Memory B cell (primary cell): ENCODE measurements around the gene SNX33.
"Not testable (repeated sequence)": the region's sequence is repeated elsewhere in the genome, so short reads cannot be mapped to it uniquely, and the experiment has no call there.

ENCODE experiments used
- ATAC-seq: fragments of 150-1000 bp; cut with Tn5 transposase; 2 replicates; pipeline ENCODE4 v1.10.0; 2021; ENCODE audit warnings: low read depth, mild to moderate bottlenecking, moderate library complexity
- DNase-seq, 2 donors: peaks; one replicate each; pipeline ENCODE4 v3.0.0; 2022; ENCODE audit warnings: low spot score in 2 of 2
- H3K27ac Mint-ChIP-seq: one replicate; pipeline ENCODE4 v1.8.0; 2022; ENCODE audit warnings: mild to moderate bottlenecking, moderate library complexity, mixed read lengths
- H3K27me3 Mint-ChIP-seq: one replicate; pipeline ENCODE4 v1.8.0; 2022; ENCODE audit warnings: mixed read lengths
- H3K36me3 Mint-ChIP-seq: one replicate; pipeline ENCODE4 v1.8.0; 2022; ENCODE audit warnings: mild to moderate bottlenecking, mixed read lengths
- H3K4me1 Mint-ChIP-seq: one replicate; pipeline ENCODE4 v1.8.0; 2022; ENCODE audit warnings: mixed read lengths
- H3K4me3 Mint-ChIP-seq: one replicate; pipeline ENCODE4 v1.8.0; 2022; ENCODE audit warnings: mild to moderate bottlenecking, moderate library complexity, mixed read lengths
- H3K9me3 Mint-ChIP-seq: one replicate; pipeline ENCODE4 v1.8.0; 2022; ENCODE audit warnings: mixed read lengths

SNX33 gene

GRCh38 chr15:75693501-75694240, 46.0 kb downstream of the SNX33 start:
- Mint-ChIP-seq H3K27ac (no peak overlapping the region), H3K4me1 (peaks cover 24% of the 10 kb centered on the region), H3K27me3 (peaks cover 7% of the 10 kb centered on the region), H3K4me3 (no peak overlapping the region), H3K9me3 (no peaks in the 10 kb centered on the region), H3K36me3 (no peaks in the 10 kb centered on the region)
- ATAC-seq (no peak), DNase-seq (no peak)

- Mint-ChIP-seq H3K9me3 (no peaks in the 10 kb centered on the region), H3K4me3 (no peak overlapping the region), H3K27me3 (peaks cover 7% of the 10 kb centered on the region), H3K4me1 (peaks cover 31% of the 10 kb centered on the region), H3K27ac (peak overlapping the region; percentile 6), H3K36me3 (no peaks in the 10 kb centered on the region)
- peak; percentile 36 for ATAC-seq
- DNase-seq = no peak
Measured at GRCh38 chr15:75694241-75695182, 46.8 kb downstream of the SNX33 start.

- Mint-ChIP-seq H3K9me3 (no peaks in the 10 kb centered on the region), H3K36me3 (no peaks in the 10 kb centered on the region), H3K4me3 (peak overlapping the region; percentile 52), H3K27me3 (peaks cover 7% of the 10 kb centered on the region), H3K4me1 (peaks cover 31% of the 10 kb centered on the region), H3K27ac (peak overlapping the region; percentile 6)
- DNase-seq = no peak
- no peak for ATAC-seq
Measured at GRCh38 chr15:75695220-75695619, 47.5 kb downstream of the SNX33 start.

- H3K4me1 Mint-ChIP-seq = peaks cover 31% of the 10 kb centered on the region
- H3K27ac Mint-ChIP-seq = peak overlapping the region; percentile 6
- H3K4me3 Mint-ChIP-seq = peak overlapping the region; percentile 52
- no peaks in the 10 kb centered on the region for H3K9me3 Mint-ChIP-seq
- peaks cover 7% of the 10 kb centered on the region for H3K27me3 Mint-ChIP-seq
- ATAC-seq = no peak
- no peaks in the 10 kb centered on the region for H3K36me3 Mint-ChIP-seq
- no peak for DNase-seq
Measured at GRCh38 chr15:75695634-75696310, 48.1 kb downstream of the SNX33 start.

GRCh38 chr15:75696311-75696720, 48.6 kb downstream of the SNX33 start:
- peaks cover 31% of the 10 kb centered on the region for H3K4me1 Mint-ChIP-seq
- DNase-seq = no peak

GRCh38 chr15:75696854-75697259, 49.1 kb downstream of the SNX33 start:
- DNase-seq (no peak), ATAC-seq (no peak)
- no peaks in the 10 kb centered on the region for H3K36me3 Mint-ChIP-seq
- no peaks in the 10 kb centered on the region for H3K9me3 Mint-ChIP-seq
- H3K27me3 Mint-ChIP-seq = peaks cover 7% of the 10 kb centered on the region
- no peak overlapping the region for H3K27ac Mint-ChIP-seq
- peaks cover 31% of the 10 kb centered on the region for H3K4me1 Mint-ChIP-seq
- no peak overlapping the region for H3K4me3 Mint-ChIP-seq

More at GRCh38 chr15:75696311-75696720, 48.6 kb downstream of the SNX33 start:
- Mint-ChIP-seq H3K4me3 (no peak overlapping the region), H3K27me3 (peaks cover 7% of the 10 kb centered on the region), H3K27ac (no peak overlapping the region), H3K9me3 (no peaks in the 10 kb centered on the region), H3K36me3 (no peaks in the 10 kb centered on the region)
- ATAC-seq = peak; percentile 21

- Mint-ChIP-seq H3K4me3 (no peak overlapping the region), H3K27me3 (peaks cover 5% of the 10 kb centered on the region), H3K36me3 (no peaks in the 10 kb centered on the region), H3K9me3 (no peaks in the 10 kb centered on the region), H3K4me1 (peaks cover 27% of the 10 kb centered on the region), H3K27ac (no peak overlapping the region)
- no peak for DNase-seq
- no peak for ATAC-seq
Measured at GRCh38 chr15:75697523-75697922, 49.8 kb downstream of the SNX33 start.

GRCh38 chr15:75697974-75698747, 50.4 kb downstream of the SNX33 start:
- not testable (repeated sequence) for DNase-seq, H3K27me3 Mint-ChIP-seq, H3K4me3 Mint-ChIP-seq, ATAC-seq, H3K9me3 Mint-ChIP-seq, H3K36me3 Mint-ChIP-seq
- H3K27ac Mint-ChIP-seq = peak overlapping the region; percentile 7
- H3K4me1 Mint-ChIP-seq = peaks cover 21% of the 10 kb centered on the region

GRCh38 chr15:75699517-75699916, 51.8 kb downstream of the SNX33 start:
- H3K4me3 Mint-ChIP-seq = peak overlapping the region; percentile 70
- H3K9me3 Mint-ChIP-seq, H3K27ac Mint-ChIP-seq, H3K27me3 Mint-ChIP-seq, DNase-seq, ATAC-seq, H3K36me3 Mint-ChIP-seq: not testable (repeated sequence)
- peaks cover 18% of the 10 kb centered on the region for H3K4me1 Mint-ChIP-seq

GRCh38 chr15:75699961-75700874, 52.5 kb downstream of the SNX33 start:
- peak; percentile 68 for ATAC-seq
- H3K27ac Mint-ChIP-seq, H3K27me3 Mint-ChIP-seq, H3K36me3 Mint-ChIP-seq, H3K9me3 Mint-ChIP-seq, DNase-seq: not testable (repeated sequence)
- Mint-ChIP-seq H3K4me3 (peak overlapping the region; percentile 11), H3K4me1 (peaks cover 16% of the 10 kb centered on the region)

GRCh38 chr15:75701071-75702003, 53.6 kb downstream of the SNX33 start:
- not testable (repeated sequence) for H3K27me3 Mint-ChIP-seq, ATAC-seq, H3K9me3 Mint-ChIP-seq, H3K36me3 Mint-ChIP-seq, H3K27ac Mint-ChIP-seq, H3K4me3 Mint-ChIP-seq, DNase-seq
- peaks cover 10% of the 10 kb centered on the region for H3K4me1 Mint-ChIP-seq

- H3K9me3 Mint-ChIP-seq = no peaks in the 10 kb centered on the region
- no peak overlapping the region for H3K4me3 Mint-ChIP-seq
- ATAC-seq (no peak), DNase-seq (no peak)
- H3K4me1 Mint-ChIP-seq = peaks cover 10% of the 10 kb centered on the region
- H3K36me3 Mint-ChIP-seq = no peaks in the 10 kb centered on the region
- peaks cover 2% of the 10 kb centered on the region for H3K27me3 Mint-ChIP-seq
- no peak overlapping the region for H3K27ac Mint-ChIP-seq
Measured at GRCh38 chr15:75702436-75702835, 54.7 kb downstream of the SNX33 start.
